ENCODE measurements around the gene CFAP99. TPM values are rescaled to one million over a fixed set of nuclear protein-coding genes. Genes with fewer than 3 reads are reported as not detected.

The CFAP99 gene
- total and polyA plus RNA-seq, 9 of the 15 experiments (the other 6 are each of a cell fraction or from before 2014, with no cell fraction given), result 0.07 to 0.18 (median 0.09) TPM; not detected in 6

DNA sequence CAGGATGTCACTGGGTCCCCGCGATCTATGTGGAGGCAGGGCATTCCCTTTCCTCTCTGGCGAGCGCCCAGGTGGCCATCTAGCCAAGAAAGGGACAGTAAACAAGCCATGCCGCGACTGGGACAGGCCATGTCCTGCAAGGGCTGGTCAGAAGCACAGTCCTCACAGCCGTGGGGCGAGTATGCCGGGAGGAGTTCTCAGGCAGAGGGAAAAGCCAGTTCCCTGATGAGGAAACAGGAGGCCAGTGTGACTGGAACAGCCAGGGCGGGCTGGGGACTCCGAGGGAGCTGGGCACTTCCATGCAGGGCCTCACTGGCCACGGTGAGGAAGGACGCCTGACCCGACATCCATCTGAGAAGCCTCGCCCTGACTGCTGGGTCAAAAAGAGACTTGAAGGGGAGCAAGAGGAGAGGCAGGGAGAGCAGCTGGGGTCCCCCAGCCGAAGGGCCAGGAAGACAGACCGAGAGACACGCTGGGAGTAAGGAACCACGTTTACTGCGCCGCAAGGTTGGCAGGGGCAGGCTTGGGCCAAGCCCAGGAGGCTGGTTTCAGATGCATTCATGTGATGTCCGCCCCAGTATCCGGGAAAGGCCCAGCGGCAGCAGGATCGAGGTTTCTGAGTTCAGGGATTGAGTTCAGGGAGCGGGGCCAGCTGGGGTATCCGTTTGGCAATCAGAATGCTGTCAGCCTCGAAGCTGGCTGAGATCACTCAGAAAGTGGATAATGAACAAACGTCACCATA lies 15.0 kb downstream of the CFAP99 start:
- Histone ChIP-seq H3K4me3 (no peak overlapping the region), H2AFZ (ENCODE audit: low read depth, low read length) (peak overlapping the region; percentile 66; the same call in 1 of the 2 replicates), H3K9ac (ENCODE audit: insufficient read depth in 1 of 2, low read depth in 2 of 2, low read length in 2 of 2) (peak overlapping the region; percentile 3 to 86; a peak in 3 of 4 replicates), H3K27me3 (ENCODE audit: control insufficient read depth in 2 of 2, insufficient read depth in 2 of 2, low read length in 2 of 2) (no peaks in the 10 kb centered on the region), H4K20me1 (replicated peaks; ENCODE audit: control insufficient read depth, insufficient read depth, low read length) (no peaks in the 10 kb centered on the region), H3K4me2 (ENCODE audit: insufficient read depth, low read length) (0 out of 2 replicates have a peak overlapping the region, but pooled peaks have one; percentile 4), H3K9me1 (ENCODE audit: control insufficient read depth, insufficient read depth, low read length) (no peaks in the 10 kb centered on the region), H3K4me1 (replicated peaks in 1 of 2; ENCODE audit: control insufficient read depth in 2 of 2, insufficient read depth in 2 of 2, low read length in 2 of 2) (peaks cover 14 to 37% of the 10 kb centered on the region in 2 experiments), H3K27ac (ENCODE audit: extremely low read depth, low read depth, low read length) (peak overlapping the region; percentile 50; the same call in 1 of the 3 replicates), H3K36me3 (ENCODE audit: control insufficient read depth, insufficient read depth, low read length) (no peaks in the 10 kb centered on the region), H3K9me3 (replicated peaks; ENCODE audit: control insufficient read depth, insufficient read depth, low read depth, low read length) (no peaks in the 10 kb centered on the region), H3K79me2 (ENCODE audit: control insufficient read depth, insufficient read depth, low read length) (no peaks in the 10 kb centered on the region)
- ATAC-seq (peak; percentile 18), FAIRE-seq (no peak), DNase-seq (ENCODE audit: extremely low read depth in 1 of 4, low spot score in 3 of 4) (no peak)
- no peak for TF ChIP-seq PURB (CRISPR knock-in tag; IDR thresholded peaks at IDR 0.05; ENCODE audit: low read depth)
- TF ChIP-seq, protein P1, sequence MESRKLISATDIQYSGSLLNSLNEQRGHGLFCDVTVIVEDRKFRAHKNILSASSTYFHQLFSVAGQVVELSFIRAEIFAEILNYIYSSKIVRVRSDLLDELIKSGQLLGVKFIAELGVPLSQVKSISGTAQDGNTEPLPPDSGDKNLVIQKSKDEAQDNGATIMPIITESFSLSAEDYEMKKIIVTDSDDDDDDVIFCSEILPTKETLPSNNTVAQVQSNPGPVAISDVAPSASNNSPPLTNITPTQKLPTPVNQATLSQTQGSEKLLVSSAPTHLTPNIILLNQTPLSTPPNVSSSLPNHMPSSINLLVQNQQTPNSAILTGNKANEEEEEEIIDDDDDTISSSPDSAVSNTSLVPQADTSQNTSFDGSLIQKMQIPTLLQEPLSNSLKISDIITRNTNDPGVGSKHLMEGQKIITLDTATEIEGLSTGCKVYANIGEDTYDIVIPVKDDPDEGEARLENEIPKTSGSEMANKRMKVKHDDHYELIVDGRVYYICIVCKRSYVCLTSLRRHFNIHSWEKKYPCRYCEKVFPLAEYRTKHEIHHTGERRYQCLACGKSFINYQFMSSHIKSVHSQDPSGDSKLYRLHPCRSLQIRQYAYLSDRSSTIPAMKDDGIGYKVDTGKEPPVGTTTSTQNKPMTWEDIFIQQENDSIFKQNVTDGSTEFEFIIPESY (CRISPR knock-in tag; IDR thresholded peaks at IDR 0.05), result 0 out of 2 replicates have a peak, but pooled peaks have one; percentile 26
- TF ChIP-seq, protein P2, sequence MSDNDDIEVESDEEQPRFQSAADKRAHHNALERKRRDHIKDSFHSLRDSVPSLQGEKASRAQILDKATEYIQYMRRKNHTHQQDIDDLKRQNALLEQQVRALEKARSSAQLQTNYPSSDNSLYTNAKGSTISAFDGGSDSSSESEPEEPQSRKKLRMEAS (CRISPR knock-in tag; IDR thresholded peaks at IDR 0.05), result 0 out of 2 replicates have a peak, but pooled peaks have one; percentile 1
- no peak for TF ChIP-seq KLF13 (tag; IDR thresholded peaks at IDR 0.05; ENCODE audit: borderline replicate concordance, low read depth)
- TF ChIP-seq, protein P3, sequence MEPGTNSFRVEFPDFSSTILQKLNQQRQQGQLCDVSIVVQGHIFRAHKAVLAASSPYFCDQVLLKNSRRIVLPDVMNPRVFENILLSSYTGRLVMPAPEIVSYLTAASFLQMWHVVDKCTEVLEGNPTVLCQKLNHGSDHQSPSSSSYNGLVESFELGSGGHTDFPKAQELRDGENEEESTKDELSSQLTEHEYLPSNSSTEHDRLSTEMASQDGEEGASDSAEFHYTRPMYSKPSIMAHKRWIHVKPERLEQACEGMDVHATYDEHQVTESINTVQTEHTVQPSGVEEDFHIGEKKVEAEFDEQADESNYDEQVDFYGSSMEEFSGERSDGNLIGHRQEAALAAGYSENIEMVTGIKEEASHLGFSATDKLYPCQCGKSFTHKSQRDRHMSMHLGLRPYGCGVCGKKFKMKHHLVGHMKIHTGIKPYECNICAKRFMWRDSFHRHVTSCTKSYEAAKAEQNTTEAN (CRISPR knock-in tag; IDR thresholded peaks at IDR 0.05), result no peak
- TF ChIP-seq SMARCA5 (IDR thresholded peaks at IDR 0.05), result 0 out of 2 replicates have a peak, but pooled peaks have one; percentile 13
- TF ChIP-seq, protein P4, sequence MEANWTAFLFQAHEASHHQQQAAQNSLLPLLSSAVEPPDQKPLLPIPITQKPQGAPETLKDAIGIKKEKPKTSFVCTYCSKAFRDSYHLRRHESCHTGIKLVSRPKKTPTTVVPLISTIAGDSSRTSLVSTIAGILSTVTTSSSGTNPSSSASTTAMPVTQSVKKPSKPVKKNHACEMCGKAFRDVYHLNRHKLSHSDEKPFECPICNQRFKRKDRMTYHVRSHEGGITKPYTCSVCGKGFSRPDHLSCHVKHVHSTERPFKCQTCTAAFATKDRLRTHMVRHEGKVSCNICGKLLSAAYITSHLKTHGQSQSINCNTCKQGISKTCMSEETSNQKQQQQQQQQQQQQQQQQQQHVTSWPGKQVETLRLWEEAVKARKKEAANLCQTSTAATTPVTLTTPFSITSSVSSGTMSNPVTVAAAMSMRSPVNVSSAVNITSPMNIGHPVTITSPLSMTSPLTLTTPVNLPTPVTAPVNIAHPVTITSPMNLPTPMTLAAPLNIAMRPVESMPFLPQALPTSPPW (CRISPR knock-in tag; IDR thresholded peaks at IDR 0.05), result peak; percentile 41; the same call in 1 of the 2 replicates
- TF ChIP-seq, protein P5, sequence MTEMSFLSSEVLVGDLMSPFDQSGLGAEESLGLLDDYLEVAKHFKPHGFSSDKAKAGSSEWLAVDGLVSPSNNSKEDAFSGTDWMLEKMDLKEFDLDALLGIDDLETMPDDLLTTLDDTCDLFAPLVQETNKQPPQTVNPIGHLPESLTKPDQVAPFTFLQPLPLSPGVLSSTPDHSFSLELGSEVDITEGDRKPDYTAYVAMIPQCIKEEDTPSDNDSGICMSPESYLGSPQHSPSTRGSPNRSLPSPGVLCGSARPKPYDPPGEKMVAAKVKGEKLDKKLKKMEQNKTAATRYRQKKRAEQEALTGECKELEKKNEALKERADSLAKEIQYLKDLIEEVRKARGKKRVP (CRISPR knock-in tag; IDR thresholded peaks at IDR 0.05), result no peak
- TF ChIP-seq, protein P6, sequence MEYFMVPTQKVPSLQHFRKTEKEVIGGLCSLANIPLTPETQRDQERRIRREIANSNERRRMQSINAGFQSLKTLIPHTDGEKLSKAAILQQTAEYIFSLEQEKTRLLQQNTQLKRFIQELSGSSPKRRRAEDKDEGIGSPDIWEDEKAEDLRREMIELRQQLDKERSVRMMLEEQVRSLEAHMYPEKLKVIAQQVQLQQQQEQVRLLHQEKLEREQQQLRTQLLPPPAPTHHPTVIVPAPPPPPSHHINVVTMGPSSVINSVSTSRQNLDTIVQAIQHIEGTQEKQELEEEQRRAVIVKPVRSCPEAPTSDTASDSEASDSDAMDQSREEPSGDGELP (CRISPR knock-in tag; IDR thresholded peaks at IDR 0.05; ENCODE audit: borderline replicate concordance), result 0 out of 2 replicates have a peak, but pooled peaks have one; percentile 12
- in situ Hi-C loops (cut with MboI) (no loop called here), intact Hi-C loops (cut with micrococcal nuclease) (no loop called here)
- CTCF ChIA-PET (ENCODE audit: low intra/inter-chr PET ratio), result no interaction called here
- BruUV-seq (replicated peaks), result no TSS peak
- POLR2A ChIA-PET, result interaction anchor here (0.6 to 0.8 kb wide), 5 partner anchors 23 to 248 kb away, joined by 3 read pairs; no protein-coding TSS in a partner anchor
- 79% methylated on average over 24 of the region's 29 CpGs for WGBS (ENCODE audit: insufficient coverage, low coverage, missing lambda C conversion rate)

Data from K562 (cell line).